RWPE2 (cell line): ENCODE measurements around the gene TFAP2B.

Source experiments
- ATAC-seq: fragments of 200-7000 bp; cut with Tn5 transposase; 3 replicates; pipeline ENCODE4 v1.9.1; 2021; ENCODE audit warnings: low read depth
- DNase-seq: peaks from one replicate; pipeline ENCODE4 v3.0.0-alpha.2; 2020; ENCODE audit warnings: low spot score
- H3K27ac ChIP-seq: fragments of 450-650 bp; 2 replicates; pipeline ENCODE4 v1.5.1; 2017; ENCODE audit warnings: mild to moderate bottlenecking; ENCODE audit not compliant: poor library complexity, severe bottlenecking
- H3K27me3 ChIP-seq: fragments of 250-450 bp; sonication (Bioruptor Pico); 2 replicates; pipeline ENCODE4 v1.5.1; 2021; ENCODE audit warnings: mild to moderate bottlenecking, moderate library complexity; ENCODE audit not compliant: insufficient read depth, poor library complexity, severe bottlenecking
- H3K36me3 ChIP-seq: fragments of 250-450 bp; sonication (Bioruptor Pico); 2 replicates; pipeline ENCODE4 v1.5.1; 2020; ENCODE audit warnings: low read depth, mild to moderate bottlenecking, moderate library complexity
- H3K4me1 ChIP-seq: fragments of 250-450 bp; sonication (Bioruptor Pico); 2 replicates; pipeline ENCODE4 v1.5.1; 2021; ENCODE audit warnings: mild to moderate bottlenecking, moderate library complexity; ENCODE audit not compliant: insufficient read depth, poor library complexity, severe bottlenecking
- H3K4me3 ChIP-seq: fragments of 250-450 bp; sonication (Bioruptor Pico); 2 replicates; pipeline ENCODE4 v1.5.1; 2021; ENCODE audit warnings: mild to moderate bottlenecking, moderate library complexity; ENCODE audit not compliant: severe bottlenecking
- H3K9me3 ChIP-seq: fragments of 250-450 bp; sonication (Bioruptor Pico); 2 replicates; pipeline ENCODE4 v1.5.1; 2021; ENCODE audit warnings: mild to moderate bottlenecking, moderate library complexity; ENCODE audit not compliant: severe bottlenecking
- CTCF ChIP-seq: fragments of 450-650 bp; IDR thresholded peaks from one replicate; pipeline ENCODE4 v1.5.1; 2017; ENCODE audit warnings: mild to moderate bottlenecking, moderate library complexity; ENCODE audit not compliant: poor library complexity, severe bottlenecking

TFAP2B gene

GRCh38 chr6:50849796-50850180, 31.1 kb downstream of the TFAP2B start:
- TF ChIP-seq CTCF: no peak
- Histone ChIP-seq H3K36me3 (no peaks in the 10 kb centered on the region), H3K4me1 (no peaks in the 10 kb centered on the region), H3K27ac (no peak overlapping the region), H3K4me3 (no peak overlapping the region), H3K27me3 (peaks cover 93% of the 10 kb centered on the region), H3K9me3 (no peaks in the 10 kb centered on the region)
- DNase-seq: no peak
- ATAC-seq: no peak

- no peak overlapping the region for H3K4me3 ChIP-seq
- no peak for DNase-seq
- no peak for TF ChIP-seq CTCF
- H3K9me3 ChIP-seq: no peaks in the 10 kb centered on the region
- ATAC-seq: no peak
- no peaks in the 10 kb centered on the region for H3K4me1 ChIP-seq
- no peak overlapping the region for H3K27ac ChIP-seq
- H3K27me3 ChIP-seq: peaks cover 87% of the 10 kb centered on the region
- H3K36me3 ChIP-seq: no peaks in the 10 kb centered on the region
These were observed 31.8 kb downstream of the TFAP2B start for GRCh38 chr6:50850223-50851048.

GRCh38 chr6:50851049-50851845, 32.6 kb downstream of the TFAP2B start:
- DNase-seq: no peak
- no peaks in the 10 kb centered on the region for H3K9me3 ChIP-seq
- peaks cover 79% of the 10 kb centered on the region for H3K27me3 ChIP-seq
- H3K4me1 ChIP-seq: no peaks in the 10 kb centered on the region
- no peak overlapping the region for H3K4me3 ChIP-seq
- H3K36me3 ChIP-seq: no peaks in the 10 kb centered on the region
- no peak for TF ChIP-seq CTCF
- no peak overlapping the region for H3K27ac ChIP-seq
- no peak for ATAC-seq

GRCh38 chr6:50853939-50854338, 35.3 kb downstream of the TFAP2B start:
- H3K9me3 ChIP-seq: no peaks in the 10 kb centered on the region
- H3K36me3 ChIP-seq: no peaks in the 10 kb centered on the region
- no peaks in the 10 kb centered on the region for H3K4me1 ChIP-seq
- no peak overlapping the region for H3K27ac ChIP-seq
- H3K27me3 ChIP-seq: peaks cover 52% of the 10 kb centered on the region
- TF ChIP-seq CTCF: no peak
- DNase-seq (no peak), ATAC-seq (no peak)
- H3K4me3 ChIP-seq: no peak overlapping the region
